ENCODE results near the gene TCF7L1. TPM values are rescaled to one million over a fixed set of nuclear protein-coding genes. Genes with fewer than 3 reads are reported as not detected.
"Not testable (repeated sequence)": the region's sequence is repeated elsewhere in the genome, so short reads cannot be mapped to it uniquely, and the experiment has no call there.

The TCF7L1 gene
- total RNA-seq, 2 experiments from 2014 or later = not detected

DNA sequence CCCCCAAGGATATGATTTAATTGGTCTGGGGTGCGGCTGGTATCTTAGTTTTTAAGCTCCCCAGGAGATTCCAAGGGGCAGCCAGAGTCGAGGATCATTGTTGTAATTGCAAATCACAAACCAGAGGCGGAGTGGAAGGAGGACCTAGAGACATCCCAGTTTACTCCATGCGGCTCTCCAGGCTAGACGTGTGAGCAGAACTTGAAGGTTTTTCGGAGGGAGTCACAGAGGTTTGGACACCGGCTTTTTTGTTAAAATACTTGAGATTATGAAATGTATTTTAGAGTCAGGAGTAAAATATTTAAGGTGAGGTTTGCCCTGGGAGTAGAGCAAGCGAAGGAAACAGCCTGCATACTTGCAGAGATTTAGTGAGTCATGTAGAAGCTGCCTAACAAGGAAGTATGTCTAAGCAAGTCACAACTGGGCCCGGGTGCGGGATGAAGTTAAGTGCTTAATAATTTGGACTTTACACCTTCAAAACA lies 155.1 kb downstream of the TCF7L1 start:
- Mint-ChIP-seq H3K27ac (no peak overlapping the region), H3K4me3 (no peak overlapping the region), H3K9me3 (ENCODE audit: low read depth) (no peaks in the 10 kb centered on the region), H3K36me3 (no peaks in the 10 kb centered on the region), H3K27me3 (no peaks in the 10 kb centered on the region), H3K4me1 (peaks cover 35% of the 10 kb centered on the region)
- ATAC-seq (no peak), DNase-seq (no peak)
- CTCF ChIA-PET = interaction anchor here (0.9 to 4.5 kb wide), 5 partner anchors 9 to 363 kb away, joined by 4 to 44 read pairs (median 8); no protein-coding TSS in a partner anchor

DNA sequence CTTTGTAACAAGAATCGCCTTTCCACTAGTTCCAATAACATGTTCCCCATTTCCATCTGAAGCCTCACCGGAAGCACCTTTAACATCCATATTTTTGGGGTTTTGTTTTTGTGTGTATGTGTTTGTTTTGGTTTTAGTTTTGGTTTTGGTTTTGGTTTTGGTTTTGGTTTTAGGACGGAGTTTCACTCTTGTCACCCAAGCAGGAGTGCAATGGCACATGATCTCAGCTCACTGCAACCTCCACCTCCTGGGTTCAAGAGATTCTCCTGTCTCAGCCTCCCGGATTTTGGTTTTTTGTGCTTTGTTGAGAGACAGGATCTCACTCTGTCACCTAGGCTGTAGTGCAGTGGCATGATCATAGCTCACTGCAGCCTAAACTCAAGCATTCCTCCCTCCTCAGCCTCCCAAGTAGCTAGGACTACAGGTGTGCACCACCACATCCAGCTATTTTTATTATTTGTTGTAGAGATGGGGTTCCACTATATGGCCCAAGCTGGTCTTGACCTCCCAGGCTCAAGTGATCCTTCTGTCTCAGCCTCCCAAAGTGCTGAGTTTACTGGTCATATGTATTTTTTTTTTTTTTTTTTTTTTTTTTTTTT lies 158.3 kb downstream of the TCF7L1 start:
- CTCF ChIA-PET = interaction anchor here (0.6 to 4.1 kb wide), 6 partner anchors 8 to 366 kb away, joined by 3 to 38 read pairs (median 7); no protein-coding TSS in a partner anchor
- H3K27me3 Mint-ChIP-seq = peaks cover 3% of the 10 kb centered on the region
- H3K9me3 Mint-ChIP-seq (ENCODE audit: low read depth) = no peaks in the 10 kb centered on the region
- peak; percentile 77 for ATAC-seq
- H3K4me1 Mint-ChIP-seq = peaks cover 30% of the 10 kb centered on the region
- H3K4me3 Mint-ChIP-seq = peak overlapping the region; percentile 49
- no peaks in the 10 kb centered on the region for H3K36me3 Mint-ChIP-seq
- DNase-seq = peak; percentile 54
- H3K27ac Mint-ChIP-seq = peak overlapping the region; percentile 77

DNA sequence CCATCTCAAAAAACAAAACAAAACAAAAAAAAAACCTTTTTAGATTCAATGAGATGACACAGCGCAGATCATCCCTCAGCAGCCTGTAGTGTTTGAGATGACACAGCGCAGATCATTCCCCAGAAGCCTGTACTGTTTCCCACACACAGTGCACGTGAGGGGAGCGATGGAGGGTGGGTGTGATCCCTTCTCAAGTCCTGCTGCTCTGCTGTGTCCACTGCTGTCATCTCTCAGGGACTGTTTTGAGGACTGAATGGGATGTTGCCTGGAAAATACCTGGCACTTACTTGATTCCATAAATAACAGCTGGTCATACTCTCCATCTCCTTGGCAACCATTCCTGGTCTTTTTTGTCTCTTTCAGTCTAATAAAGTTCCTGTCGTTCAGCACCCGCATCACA lies 168.9 kb downstream of the TCF7L1 start:
- Mint-ChIP-seq H3K27ac (no peak overlapping the region), H3K4me1 (peaks cover 7% of the 10 kb centered on the region)
- no peak for ATAC-seq

DNA sequence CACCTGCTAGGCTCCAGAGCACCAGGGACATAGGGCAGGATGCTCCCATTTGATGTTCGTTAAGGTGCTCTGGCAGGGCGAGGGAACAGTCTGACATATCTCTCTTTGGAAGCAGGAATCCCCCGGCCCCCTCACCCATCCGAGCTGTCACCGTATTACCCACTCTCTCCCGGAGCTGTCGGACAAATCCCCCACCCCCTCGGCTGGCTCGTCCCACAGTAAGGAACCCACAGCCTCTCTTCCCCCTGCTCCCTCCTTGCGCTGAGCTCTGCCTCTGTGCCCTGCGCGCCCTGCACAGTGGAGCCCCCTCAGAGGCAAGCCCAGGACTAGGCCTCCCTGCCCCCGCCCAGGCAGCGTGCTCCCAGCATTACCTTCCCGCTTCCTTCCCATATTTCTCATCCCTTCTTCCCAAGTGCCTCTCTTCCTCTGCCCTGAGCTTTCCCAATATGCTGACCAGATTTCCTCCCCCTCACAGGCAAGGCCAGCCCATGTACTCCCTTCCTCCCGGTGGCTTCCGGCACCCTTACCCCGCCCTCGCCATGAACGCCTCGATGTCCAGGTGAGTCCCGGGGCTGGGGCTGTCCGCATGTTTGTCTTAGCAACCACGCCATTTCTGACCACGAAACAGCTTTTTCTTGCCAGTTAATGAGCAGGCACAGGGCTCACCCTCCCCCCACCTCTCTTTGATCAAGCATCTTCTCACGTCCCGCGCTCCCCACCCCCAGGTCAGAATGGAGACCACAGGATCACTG lies 170.8 kb downstream of the TCF7L1 start:
- ATAC-seq = no peak
- no peak for DNase-seq
- H3K9me3 Mint-ChIP-seq (ENCODE audit: low read depth) = no peaks in the 10 kb centered on the region
- H3K4me3 Mint-ChIP-seq = no peak overlapping the region
- CTCF ChIA-PET = interaction anchor here (0.6 to 1.6 kb wide), 3 partner anchors 12 to 248 kb away, joined by 3 read pairs; no protein-coding TSS in a partner anchor
- H3K36me3 Mint-ChIP-seq = no peaks in the 10 kb centered on the region
- peaks cover 25% of the 10 kb centered on the region for H3K27me3 Mint-ChIP-seq
- H3K4me1 Mint-ChIP-seq = peaks cover 7% of the 10 kb centered on the region
- H3K27ac Mint-ChIP-seq = no peak overlapping the region

More for the DNA sequence above, 168.9 kb downstream of the TCF7L1 start:
- no peaks in the 10 kb centered on the region for H3K9me3 Mint-ChIP-seq (ENCODE audit: low read depth)
- no peak overlapping the region for H3K4me3 Mint-ChIP-seq
- H3K27me3 Mint-ChIP-seq = peaks cover 29% of the 10 kb centered on the region
- no peaks in the 10 kb centered on the region for H3K36me3 Mint-ChIP-seq
- DNase-seq = no peak
- CTCF ChIA-PET = interaction anchor here (1.6 kb wide), 1 partner anchor 250 kb away, joined by 3 read pairs; no protein-coding TSS in a partner anchor

DNA sequence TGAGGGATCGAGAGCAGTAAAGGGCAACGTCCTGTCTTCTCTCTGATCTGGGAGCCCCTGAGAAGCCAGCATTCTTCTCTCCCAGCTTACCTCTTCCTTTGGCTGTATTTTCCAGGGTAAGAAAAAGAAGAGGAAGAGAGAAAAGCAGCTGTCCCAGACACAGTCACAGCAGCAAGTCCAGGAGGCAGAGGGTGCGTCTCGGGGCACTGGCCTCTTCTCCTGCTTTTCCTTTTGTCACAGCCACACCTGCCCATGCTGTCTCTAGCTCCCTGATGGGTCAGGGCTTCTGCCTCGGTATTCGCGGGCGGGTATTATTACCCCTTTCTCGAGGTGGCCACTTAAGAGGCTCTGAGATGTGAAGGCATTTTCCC lies 174.3 kb downstream of the TCF7L1 start:
- DNase-seq (no peak), ATAC-seq (no peak)
- Mint-ChIP-seq H3K27me3 (peaks cover 13% of the 10 kb centered on the region), H3K27ac (no peak overlapping the region), H3K36me3 (peaks cover 5% of the 10 kb centered on the region), H3K4me1 (peaks cover 21% of the 10 kb centered on the region), H3K9me3 (ENCODE audit: low read depth) (no peaks in the 10 kb centered on the region), H3K4me3 (no peak overlapping the region)
- CTCF ChIA-PET = interaction anchor here (1.8 kb wide), 1 partner anchor 13 kb away, joined by 4 read pairs; no protein-coding TSS in a partner anchor

DNA sequence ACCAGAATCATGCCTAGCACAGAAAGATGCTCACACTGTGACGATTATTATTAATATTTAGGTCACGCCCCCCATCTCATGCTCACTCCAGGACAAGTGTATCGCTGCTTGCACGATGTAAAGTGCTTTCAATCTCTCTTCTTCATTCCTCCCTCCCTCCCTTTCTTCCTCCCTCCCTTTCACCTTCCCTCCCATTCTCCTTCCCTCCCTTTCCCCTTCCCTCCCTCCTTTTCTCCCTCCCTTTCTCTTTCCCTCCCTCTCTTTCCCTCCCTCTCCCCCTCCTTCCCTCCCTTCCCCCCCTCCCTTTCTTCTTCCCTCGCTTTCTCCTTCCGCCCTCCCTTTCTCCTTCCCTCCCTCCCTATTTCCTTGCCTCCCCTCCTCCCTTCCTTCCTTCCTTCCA lies 175.0 kb downstream of the TCF7L1 start:
- Mint-ChIP-seq H3K27me3 (peaks cover 10% of the 10 kb centered on the region), H3K27ac (no peak overlapping the region), H3K4me1 (peaks cover 21% of the 10 kb centered on the region), H3K9me3 (ENCODE audit: low read depth) (no peaks in the 10 kb centered on the region), H3K4me3 (no peak overlapping the region), H3K36me3 (peaks cover 5% of the 10 kb centered on the region)
- CTCF ChIA-PET = interaction anchor here (1.5 kb wide), 1 partner anchor 23 kb away, joined by 3 read pairs; no protein-coding TSS in a partner anchor
- DNase-seq (no peak), ATAC-seq (no peak)

DNA sequence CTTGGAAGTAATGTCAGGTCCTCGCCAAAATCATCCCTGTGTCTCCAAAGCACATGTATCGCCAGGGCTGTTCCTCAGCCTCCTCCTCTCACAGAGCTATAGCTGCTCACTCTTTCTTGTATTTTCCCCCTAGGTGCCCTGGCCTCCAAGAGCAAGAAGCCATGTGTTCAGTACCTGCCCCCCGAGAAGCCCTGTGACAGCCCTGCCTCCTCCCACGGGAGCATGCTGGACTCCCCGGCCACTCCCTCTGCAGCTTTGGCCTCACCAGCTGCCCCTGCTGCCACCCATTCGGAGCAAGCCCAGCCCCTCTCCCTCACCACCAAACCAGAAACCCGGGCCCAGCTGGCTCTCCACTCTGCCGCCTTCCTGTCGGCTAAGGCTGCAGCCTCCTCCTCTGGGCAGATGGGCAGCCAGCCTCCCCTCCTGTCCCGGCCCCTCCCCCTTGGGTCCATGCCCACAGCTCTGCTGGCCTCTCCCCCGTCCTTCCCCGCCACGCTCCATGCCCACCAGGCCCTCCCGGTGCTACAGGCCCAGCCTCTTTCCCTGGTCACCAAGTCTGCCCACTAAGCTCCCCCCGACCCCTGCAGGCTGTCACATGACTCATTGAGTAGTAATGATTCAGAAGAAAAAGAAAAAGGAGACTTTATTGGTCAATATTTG lies 175.8 kb downstream of the TCF7L1 start:
- peak; percentile 34 for ATAC-seq

DNA sequence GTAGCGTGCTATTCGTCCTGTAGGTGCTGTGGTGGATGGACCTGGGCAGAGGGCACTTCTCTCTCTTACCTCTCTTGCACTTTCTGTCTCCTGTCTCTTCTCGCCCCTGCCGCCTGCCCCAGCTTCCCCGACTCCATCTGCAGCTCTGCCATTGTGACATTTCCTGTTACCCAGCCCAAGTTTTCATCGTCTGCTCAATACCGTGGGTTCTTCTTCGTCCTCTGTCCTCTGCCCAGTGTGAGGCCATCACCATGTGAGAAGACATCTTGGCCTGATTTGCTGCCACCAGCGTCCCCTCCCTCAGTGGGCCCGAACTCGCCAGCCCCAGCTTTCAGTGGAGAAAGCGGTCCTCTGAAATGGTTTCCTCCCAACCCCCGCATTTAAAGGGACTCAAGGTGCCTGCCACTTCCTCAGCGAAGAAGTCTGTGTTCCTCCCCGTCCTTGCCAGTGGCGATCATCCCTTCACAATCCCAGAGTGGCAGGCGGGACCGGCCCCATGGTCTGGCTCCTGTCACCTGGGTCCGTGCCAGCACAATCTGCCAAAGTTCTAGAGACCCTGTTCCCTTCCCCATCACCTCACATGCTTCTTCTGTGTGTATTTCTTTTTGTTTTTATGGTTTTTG lies 176.6 kb downstream of the TCF7L1 start:
- no peaks in the 10 kb centered on the region for H3K9me3 Mint-ChIP-seq (ENCODE audit: low read depth)
- H3K27me3 Mint-ChIP-seq = peaks cover 4% of the 10 kb centered on the region
- H3K4me1 Mint-ChIP-seq = peaks cover 21% of the 10 kb centered on the region
- ATAC-seq (peak; percentile 52), DNase-seq (no peak)
- H3K36me3 Mint-ChIP-seq = peaks cover 9% of the 10 kb centered on the region
- H3K27ac Mint-ChIP-seq = peak overlapping the region; percentile 16
- peak overlapping the region; percentile 45 for H3K4me3 Mint-ChIP-seq
- CTCF ChIA-PET = interaction anchor here (0.8 to 2.9 kb wide), 5 partner anchors 10 to 41 kb away, joined by 3 to 29 read pairs (median 5); no protein-coding TSS in a partner anchor

More for the DNA sequence above, 175.8 kb downstream of the TCF7L1 start:
- H3K4me3 Mint-ChIP-seq = no peak overlapping the region
- CTCF ChIA-PET = interaction anchor here (0.8 to 2.9 kb wide), 4 partner anchors 9 to 40 kb away, joined by 3 to 29 read pairs (median 4); no protein-coding TSS in a partner anchor
- DNase-seq = no peak
- no peak overlapping the region for H3K27ac Mint-ChIP-seq
- H3K9me3 Mint-ChIP-seq (ENCODE audit: low read depth) = no peaks in the 10 kb centered on the region
- peaks cover 21% of the 10 kb centered on the region for H3K4me1 Mint-ChIP-seq
- H3K27me3 Mint-ChIP-seq = peaks cover 5% of the 10 kb centered on the region
- H3K36me3 Mint-ChIP-seq = peaks cover 9% of the 10 kb centered on the region

DNA sequence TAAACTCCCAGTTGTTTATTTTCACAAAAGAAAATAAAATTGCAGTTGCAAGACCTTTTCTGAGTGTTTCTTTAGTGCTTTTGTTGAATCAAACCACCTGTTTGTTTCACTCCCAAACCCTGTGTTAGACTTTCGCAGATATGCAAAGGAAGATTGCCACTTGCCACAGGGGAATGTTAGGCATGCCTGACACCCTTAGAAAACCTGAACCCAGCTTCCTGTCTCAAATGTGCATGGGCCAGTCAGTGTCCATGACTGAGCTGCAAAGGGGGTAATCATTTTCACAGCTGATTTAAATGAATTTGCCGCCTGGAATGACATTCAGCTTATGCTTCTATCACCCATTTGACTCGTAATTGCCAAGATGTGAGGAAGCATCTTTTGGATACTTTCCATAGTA lies 177.1 kb downstream of the TCF7L1 start:
- ATAC-seq (no peak), DNase-seq (no peak)
- Mint-ChIP-seq H3K4me3 (no peak overlapping the region), H3K36me3 (peaks cover 13% of the 10 kb centered on the region), H3K27ac (peak overlapping the region; percentile 16), H3K4me1 (peaks cover 21% of the 10 kb centered on the region), H3K9me3 (ENCODE audit: low read depth) (no peaks in the 10 kb centered on the region), H3K27me3 (peaks cover 2% of the 10 kb centered on the region)
- CTCF ChIA-PET = interaction anchor here (1.2 to 2.9 kb wide), 2 partner anchors 10 kb away, joined by 6 to 29 read pairs; no protein-coding TSS in a partner anchor

DNA sequence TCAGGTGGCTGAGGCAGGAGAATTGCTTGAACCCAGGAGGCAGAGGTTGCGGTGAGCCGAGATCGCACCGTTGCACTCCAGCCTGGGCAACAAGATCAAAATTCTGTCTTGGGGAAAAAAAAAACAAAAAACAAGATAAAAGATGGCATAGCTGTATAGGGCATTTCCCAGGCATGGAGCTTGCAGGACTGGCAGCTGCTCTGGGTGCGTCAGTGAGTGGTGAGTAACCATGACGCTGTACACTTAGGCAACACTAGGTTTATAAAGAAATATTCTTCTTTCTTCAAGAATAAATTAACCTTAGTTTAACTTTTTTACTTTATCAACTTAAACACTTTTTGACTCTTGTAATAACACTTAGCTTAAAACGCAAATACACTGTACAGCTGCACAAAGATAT lies 179.2 kb downstream of the TCF7L1 start:
- no peak overlapping the region for H3K27ac Mint-ChIP-seq
- H3K9me3 Mint-ChIP-seq (ENCODE audit: low read depth) = no peaks in the 10 kb centered on the region
- H3K27me3 Mint-ChIP-seq = no peaks in the 10 kb centered on the region

DNA sequence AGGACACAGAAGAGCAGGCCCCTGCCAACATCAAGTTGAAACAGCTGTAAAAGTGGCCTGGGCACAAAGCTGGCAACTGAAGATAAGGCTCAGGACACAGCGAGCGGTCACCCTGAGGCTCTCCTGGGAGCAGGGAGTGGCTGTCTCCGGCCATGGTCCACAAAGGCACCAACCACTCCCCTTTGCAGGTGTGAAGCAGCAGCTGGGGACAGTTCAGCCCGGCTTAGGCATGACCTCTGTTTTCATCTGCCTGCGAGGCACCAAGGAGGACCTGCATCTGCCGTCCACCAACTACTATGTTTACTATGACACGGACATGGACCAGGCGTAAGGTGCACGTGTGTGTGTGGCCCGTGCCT lies 181.7 kb downstream of the TCF7L1 start:
- DNase-seq (no peak), ATAC-seq (no peak)
- no peak overlapping the region for H3K27ac Mint-ChIP-seq
- peaks cover 40% of the 10 kb centered on the region for H3K36me3 Mint-ChIP-seq
- CTCF ChIA-PET = no interaction called here
- H3K9me3 Mint-ChIP-seq (ENCODE audit: low read depth) = no peaks in the 10 kb centered on the region
- no peak overlapping the region for H3K4me3 Mint-ChIP-seq
- no peaks in the 10 kb centered on the region for H3K27me3 Mint-ChIP-seq
- H3K4me1 Mint-ChIP-seq = peaks cover 31% of the 10 kb centered on the region

More for the DNA sequence above, 179.2 kb downstream of the TCF7L1 start:
- no peak for DNase-seq
- peaks cover 24% of the 10 kb centered on the region for H3K36me3 Mint-ChIP-seq
- H3K4me3 Mint-ChIP-seq = no peak overlapping the region
- CTCF ChIA-PET = interaction anchor here (1.2 to 2.2 kb wide), 2 partner anchors 12 to 13 kb away, joined by 4 to 10 read pairs; no protein-coding TSS in a partner anchor
- no peak for ATAC-seq
- peaks cover 27% of the 10 kb centered on the region for H3K4me1 Mint-ChIP-seq

DNA sequence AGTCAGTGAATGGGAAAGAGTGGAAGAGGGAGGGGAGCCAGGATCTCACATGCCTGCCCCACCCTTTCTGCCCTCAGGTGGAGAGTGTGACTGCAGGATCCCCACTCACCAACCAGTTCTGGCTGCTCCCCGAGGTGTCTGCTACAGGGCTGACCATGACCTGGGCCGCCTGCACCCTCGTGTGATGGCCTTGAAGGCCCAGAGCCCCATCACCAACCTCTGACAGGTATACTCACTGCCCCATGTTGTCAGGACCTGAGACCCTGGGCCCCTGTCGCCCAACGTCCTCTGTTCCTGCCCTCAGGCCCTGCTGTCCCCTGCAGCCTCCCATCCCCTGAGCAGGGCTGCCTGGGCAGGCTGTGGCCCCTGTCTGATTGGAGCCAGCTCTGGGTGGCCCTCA lies 182.7 kb downstream of the TCF7L1 start:
- H3K4me3 Mint-ChIP-seq; DNase-seq; H3K27me3 Mint-ChIP-seq; H3K9me3 Mint-ChIP-seq (ENCODE audit: low read depth); H3K27ac Mint-ChIP-seq; ATAC-seq; CTCF ChIA-PET: not testable (repeated sequence)
- H3K36me3 Mint-ChIP-seq = peaks cover 50% of the 10 kb centered on the region
- peaks cover 33% of the 10 kb centered on the region for H3K4me1 Mint-ChIP-seq

Data from activated CD8-positive, alpha-beta memory T cell treated with anti-CD3 and anti-CD28 coated beads, Interleukin-2, amount 10 ng/mL, durations not matched to agents 7 days and 5 days (primary cell).